ENCODE measurements around the gene FAM174C.
"Not testable (repeated sequence)": the region's sequence is repeated elsewhere in the genome, so short reads cannot be mapped to it uniquely, and the experiment has no call there.

The FAM174C gene

GRCh38 chr19:1237027-1237659 lies 38.2 kb upstream of the FAM174C start:
- DNase-seq (ENCODE audit: low read depth), result no peak

GRCh38 chr19:1237754-1238368 lies 37.5 kb upstream of the FAM174C start, which contains the start of gene CBARP:
CBARP (minus strand) TSS chr19:1238005; CDS start chr19:1236100, 1,905 bp downstream.
- no peak for DNase-seq (ENCODE audit: low read depth)

GRCh38 chr19:1238369-1239303 lies 36.7 kb upstream of the FAM174C start:
- DNase-seq (ENCODE audit: low read depth), result no peak

GRCh38 chr19:1239420-1239795 lies 35.9 kb upstream of the FAM174C start:
- no peak for DNase-seq (ENCODE audit: low read depth)

- DNase-seq (ENCODE audit: low read depth), result peak; percentile 88
Measured at GRCh38 chr19:1239796-1240737, 35.3 kb upstream of the FAM174C start.

GRCh38 chr19:1240925-1241324 lies 34.4 kb upstream of the FAM174C start:
- DNase-seq (ENCODE audit: low read depth), result no peak

- peak; percentile 95 for DNase-seq (ENCODE audit: low read depth)
Measured at GRCh38 chr19:1241417-1242095, 33.8 kb upstream of the FAM174C start, which contains the start of gene ATP5F1D. ATP5F1D (plus strand) TSS chr19:1241751; CDS start chr19:1241851, 100 bp downstream.

- DNase-seq (ENCODE audit: low read depth), result peak; percentile 84
Measured at GRCh38 chr19:1243768-1244692, 31.3 kb upstream of the FAM174C start.

GRCh38 chr19:1244693-1245451 lies 30.5 kb upstream of the FAM174C start:
- DNase-seq (ENCODE audit: low read depth), result peak; percentile 67

GRCh38 chr19:1245494-1246264 lies 29.7 kb upstream of the FAM174C start:
- DNase-seq (ENCODE audit: low read depth), result no peak

- not testable (repeated sequence) for DNase-seq (ENCODE audit: low read depth)
Measured at GRCh38 chr19:1246265-1247087, 28.9 kb upstream of the FAM174C start.

- DNase-seq (ENCODE audit: low read depth), result no peak
Measured at GRCh38 chr19:1247748-1248138, 27.6 kb upstream of the FAM174C start.

- DNase-seq (ENCODE audit: low read depth), result peak; percentile 94
Measured at GRCh38 chr19:1248139-1248785, 27.1 kb upstream of the FAM174C start, which contains the start of gene MIDN. MIDN (plus strand) TSS chr19:1248583; CDS start chr19:1250297, 1,714 bp downstream.

- no peak for DNase-seq (ENCODE audit: low read depth)
Measured at GRCh38 chr19:1248786-1249297, 26.5 kb upstream of the FAM174C start.

- peak; percentile 97 for DNase-seq (ENCODE audit: low read depth)
Measured at GRCh38 chr19:1249298-1249989, 25.9 kb upstream of the FAM174C start.

- DNase-seq (ENCODE audit: low read depth), result no peak
Measured at GRCh38 chr19:1249990-1250436, 25.3 kb upstream of the FAM174C start.

All from fibroblast of gingiva (primary cell).